Uterus (tissue), 4 donors: ENCODE data around the gene DIDO1. TPM values are rescaled to one million over a fixed set of nuclear protein-coding genes. Genes with fewer than 3 reads are reported as not detected.
"Not testable (repeated sequence)": the region's sequence is repeated elsewhere in the genome, so short reads cannot be mapped to it uniquely, and the experiment has no call there.

Source experiments
- DNase-seq, 2 donors: peaks; one replicate each; pipeline ENCODE4 v3.0.0-alpha.2; 2019 to 2020
- H3K27ac ChIP-seq, 2 donors: fragments of 200-600 bp; sonication (generic); 1 replicate in 1 of 2; 2 replicates in 1 of 2; pipeline ENCODE4 v1.5.1; 2016 to 2018
- H3K27me3 ChIP-seq, 2 donors: fragments of 200-600 bp; sonication (generic); one replicate each; pipeline ENCODE4 v1.5.1; 2018 to 2019; ENCODE audit warnings: control low read depth in 1 of 2
- H3K36me3 ChIP-seq, 2 donors: fragments of 200-600 bp; sonication (generic); one replicate each; pipeline ENCODE4 v1.5.1; 2019; ENCODE audit warnings: control low read depth in 1 of 2
- H3K4me1 ChIP-seq, 2 donors: fragments of 200-600 bp; sonication (generic); one replicate each; pipeline ENCODE4 v1.5.1; 2018 to 2019; ENCODE audit warnings: control low read depth in 1 of 2
- H3K4me3 ChIP-seq, 2 donors: fragments of 200-600 bp; sonication (generic); 1 replicate in 1 of 2; 2 replicates in 1 of 2; pipeline ENCODE4 v1.5.1; 2018 to 2019; ENCODE audit warnings: mild to moderate bottlenecking in 1 of 2
- H3K9me3 ChIP-seq, 2 donors: fragments of 200-600 bp; sonication (generic); one replicate each; pipeline ENCODE4 v1.5.1; 2019; ENCODE audit warnings: control low read depth in 1 of 2
- CTCF ChIP-seq, 4 experiments: fragments of 200-600 bp in 2 of 4; fragments of 450-650 bp in 2 of 4; sonication (generic) in 2 of 4; IDR thresholded peaks; one replicate each; pipeline ENCODE4 v1.5.1; 2016 to 2019; ENCODE audit warnings: antibody characterized with exemption in 4 of 4, mild to moderate bottlenecking in 2 of 4, moderate library complexity in 1 of 4
- POLR2A ChIP-seq, 2 donors: fragments of 450-650 bp; IDR thresholded peaks; one replicate each; pipeline ENCODE4 v1.6.1; 2016; ENCODE audit warnings: antibody characterized with exemption in 2 of 2, mild to moderate bottlenecking in 1 of 2, moderate library complexity in 1 of 2
- intact Hi-C: fragments of 100-400 bp; cut with DNase I; formaldehyde crosslinking; loops from one replicate; pipeline ENCODE4 v1.15.1; 2023; ENCODE audit warnings: low total_unique reads
- total RNA-seq, 4 donors: library from RNA; depleted of rRNA in 3 of 4; stranded (reverse); fragments of >200 nt in 3 of 4; gene quantifications; one replicate each; pipeline versions ENCODE4 v1.1.0 to v1.2.4, GENCODE V29; 2014 to 2023
- donor health status: DM: yes; HTN: yes; CAD: no.

DIDO1 gene
- total RNA-seq, 4 donors from 2014 or later: 20.9 to 92.8 (median 78.8) TPM

DNA sequence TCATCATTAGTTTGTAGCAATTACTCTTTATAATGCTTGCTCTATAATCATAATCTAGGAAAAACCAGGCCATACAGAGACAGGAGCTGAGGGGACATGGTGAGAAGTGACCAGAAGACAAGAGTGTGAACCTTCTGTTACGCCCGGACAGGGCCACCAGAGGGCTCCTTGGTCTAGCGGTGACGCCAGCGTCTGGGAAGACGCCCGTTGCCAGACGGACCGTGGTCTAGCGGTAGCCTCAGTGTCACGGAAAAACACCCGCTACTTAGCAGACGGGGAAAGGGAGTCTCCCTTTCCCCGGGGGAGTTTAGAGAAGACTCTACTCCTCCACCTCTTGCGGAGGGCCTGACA lies 52.6 kb downstream of the DIDO1 start:
- DNase-seq: peak; percentile 74 to 76
- intact Hi-C loops: not testable (repeated sequence)

GRCh38 chr20:62873280-62873679 lies 53.0 kb downstream of the DIDO1 start:
- Histone ChIP-seq H3K4me1 (peaks cover 0 to 7% of the 10 kb centered on the region in 2 donors), H3K36me3 (no peaks in the 10 kb centered on the region), H3K9me3 (no peaks in the 10 kb centered on the region), H3K27ac (peak overlapping the region in 1 of 2 donors; percentile 64), H3K4me3 (no peak overlapping the region), H3K27me3 (no peaks in the 10 kb centered on the region)
- DNase-seq: no peak
- TF ChIP-seq CTCF (IDR thresholded peaks at IDR 0.05) (no peak), POLR2A (IDR thresholded peaks at IDR 0.05) (no peak)
- intact Hi-C loops: no loop called here

More for the DNA sequence above, 52.6 kb downstream of the DIDO1 start:
- TF ChIP-seq CTCF (IDR thresholded peaks at IDR 0.05): peak; percentile 46 to 71 (median 63)
- not testable (repeated sequence) for H3K36me3 ChIP-seq, H3K9me3 ChIP-seq, H3K27me3 ChIP-seq, H3K4me3 ChIP-seq, H3K4me1 ChIP-seq
- peak overlapping the region; percentile 37 to 64 for H3K27ac ChIP-seq

- intact Hi-C loops: no loop called here
- Histone ChIP-seq H3K27ac (no peak overlapping the region), H3K36me3 (no peaks in the 10 kb centered on the region), H3K4me1 (peaks cover 0 to 7% of the 10 kb centered on the region in 2 donors), H3K9me3 (no peaks in the 10 kb centered on the region), H3K4me3 (no peak overlapping the region), H3K27me3 (no peaks in the 10 kb centered on the region)
- TF ChIP-seq POLR2A (IDR thresholded peaks at IDR 0.05) (no peak), CTCF (IDR thresholded peaks at IDR 0.05) (no peak)
- DNase-seq: no peak
Observed at GRCh38 chr20:62872862-62873261, 53.4 kb downstream of the DIDO1 start.

DNA sequence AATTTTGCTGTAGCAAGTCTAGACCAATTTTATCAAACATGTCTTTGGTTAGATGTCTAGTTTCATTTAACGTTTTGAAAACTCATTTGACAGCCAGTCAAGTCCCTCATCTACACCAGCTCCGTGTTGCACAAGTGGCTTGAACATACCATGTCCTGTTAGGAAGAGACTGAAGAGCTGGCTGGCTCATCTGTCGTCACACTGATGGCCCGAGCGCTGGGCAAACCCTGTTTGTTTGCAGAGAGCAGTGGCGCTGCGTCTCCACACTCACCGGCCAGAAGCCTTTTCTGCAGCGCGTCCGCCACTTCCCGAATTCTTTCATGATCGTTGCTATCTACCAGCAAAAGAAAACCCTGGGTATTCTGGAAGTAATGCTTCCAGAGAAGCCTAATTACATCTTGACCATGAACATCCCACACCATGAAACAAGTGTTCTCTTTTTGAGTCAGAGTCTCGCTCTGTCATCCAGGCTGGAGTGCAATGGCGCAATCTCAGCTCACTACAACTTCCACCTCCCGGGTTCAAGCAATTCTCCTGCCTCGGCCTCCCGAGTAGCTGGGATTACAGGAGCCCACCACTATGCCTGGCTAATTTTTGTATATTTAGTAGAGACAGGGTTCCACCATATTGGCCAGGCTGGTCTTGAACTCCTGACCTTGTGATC lies 54.0 kb downstream of the DIDO1 start:
- Histone ChIP-seq H3K27ac (no peak overlapping the region), H3K9me3 (no peaks in the 10 kb centered on the region), H3K4me1 (peaks cover 0 to 6% of the 10 kb centered on the region in 2 donors), H3K27me3 (no peaks in the 10 kb centered on the region), H3K4me3 (no peak overlapping the region), H3K36me3 (no peaks in the 10 kb centered on the region)
- no peak for DNase-seq
- TF ChIP-seq CTCF (IDR thresholded peaks at IDR 0.05) (no peak), POLR2A (IDR thresholded peaks at IDR 0.05) (no peak)
- intact Hi-C loops: no loop called here

DNA sequence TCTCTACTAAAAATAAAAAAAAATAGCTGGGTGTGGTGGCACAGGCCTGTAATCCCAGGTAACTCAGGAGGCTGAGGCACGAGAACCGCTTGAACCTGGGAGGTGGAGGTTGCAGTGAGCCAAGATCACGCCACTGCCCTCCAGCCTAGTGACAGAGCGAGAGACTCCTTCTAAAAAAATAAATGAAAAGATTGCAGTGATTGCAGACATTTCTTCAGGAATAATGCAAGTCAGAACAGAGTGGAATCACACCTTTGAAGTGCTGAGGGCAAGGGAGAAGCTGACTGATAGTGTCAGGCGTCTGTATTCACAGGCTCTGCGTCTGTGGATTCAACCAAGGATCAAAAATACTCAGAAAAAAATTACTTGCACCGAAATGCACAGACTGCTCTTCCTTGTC lies 62.1 kb downstream of the DIDO1 start:
- Histone ChIP-seq H3K4me3 (no peak overlapping the region), H3K27ac (no peak overlapping the region), H3K27me3 (no peaks in the 10 kb centered on the region), H3K4me1 (peaks cover 0 to 7% of the 10 kb centered on the region in 2 donors), H3K9me3 (no peaks in the 10 kb centered on the region), H3K36me3 (no peaks in the 10 kb centered on the region)
- intact Hi-C loops: no loop called here
- TF ChIP-seq CTCF (IDR thresholded peaks at IDR 0.05) (no peak), POLR2A (IDR thresholded peaks at IDR 0.05) (no peak)
- no peak for DNase-seq
